K562 (cell line): ENCODE results near the gene RAB5A. TPM values are rescaled to one million over a fixed set of nuclear protein-coding genes. Genes with fewer than 3 reads are reported as not detected.

ENCODE experiments used
- ASH1L ChIP-seq: fragments of 450-650 bp; IDR thresholded peaks from 2 replicates; pipeline ENCODE4 v1.6.1; 2018; ENCODE audit warnings: borderline replicate concordance, mild to moderate bottlenecking, low read depth; ENCODE audit not compliant: partially characterized antibody
- ATF4 ChIP-seq: fragments of 450-650 bp; formaldehyde crosslinking; IDR thresholded peaks from 2 replicates; pipeline ENCODE4 v1.4.0; 2022; ENCODE audit warnings: mild to moderate bottlenecking, moderate library complexity
- C11orf30 ChIP-seq: fragments of 450-650 bp; IDR thresholded peaks from 2 replicates; pipeline ENCODE4 v1.6.1; 2016; ENCODE audit warnings: low read depth, mild to moderate bottlenecking
- DDX20 ChIP-seq: fragments of 450-650 bp; IDR thresholded peaks from 2 replicates; pipeline ENCODE4 v1.6.1; 2016; ENCODE audit warnings: missing genetic modification characterization, low read depth, mild to moderate bottlenecking, missing compliant biosample characterization, moderate library complexity
- DMBX1 ChIP-seq: fragments of 250-450 bp; sonication (Bioruptor Pico); IDR thresholded peaks from 2 replicates; pipeline ENCODE4 v1.8.0; 2022; ENCODE audit warnings: inconsistent platforms, mild to moderate bottlenecking, moderate library complexity, borderline replicate concordance
- EP300 ChIP-seq: IDR thresholded peaks from 2 replicates; pipeline ENCODE4 v1.6.1; 2012; ENCODE audit warnings: low read length, improper control_type of control experiment
- FOXA1 ChIP-seq: fragments of 450-650 bp; IDR thresholded peaks from 2 replicates; pipeline ENCODE4 v1.6.1; 2016; ENCODE audit warnings: mild to moderate bottlenecking, borderline replicate concordance
- HEY1 ChIP-seq: fragments of 250-450 bp; sonication (Bioruptor Pico); IDR thresholded peaks from 2 replicates; pipeline ENCODE4 v1.5.0; 2020; ENCODE audit warnings: mild to moderate bottlenecking, moderate library complexity, borderline replicate concordance
- SMAD3 ChIP-seq: fragments of 450-650 bp; formaldehyde crosslinking; conservative IDR thresholded peaks from 2 replicates; pipeline ENCODE4 v1.4.0; 2020; ENCODE audit warnings: mild to moderate bottlenecking
- SP1 ChIP-seq: sonication (generic); formaldehyde crosslinking; IDR thresholded peaks from 2 replicates; pipeline ENCODE4 v1.8.1; 2022; ENCODE audit warnings: mild to moderate bottlenecking, missing genetic modification reagents
- STAT6 ChIP-seq: sonication (generic); formaldehyde crosslinking; IDR thresholded peaks from 2 replicates; pipeline ENCODE4 v1.8.1; 2023; ENCODE audit warnings: mild to moderate bottlenecking, missing genetic modification reagents
- TCF15 ChIP-seq: fragments of 250-450 bp; sonication (Bioruptor Pico); IDR thresholded peaks from 2 replicates; pipeline ENCODE4 v1.8.0; 2022; ENCODE audit warnings: moderate library complexity, mild to moderate bottlenecking, inconsistent platforms
- TRIM25 ChIP-seq: fragments of 450-650 bp; IDR thresholded peaks from 2 replicates; pipeline ENCODE4 v1.7.0; 2016; ENCODE audit warnings: borderline replicate concordance
- ZBTB2 ChIP-seq: fragments of 450-650 bp; IDR thresholded peaks from 2 replicates; pipeline ENCODE4 v1.6.1; 2016; ENCODE audit warnings: antibody characterized with exemption
- ZC3H8 ChIP-seq: fragments of 450-650 bp; IDR thresholded peaks from 2 replicates; pipeline ENCODE4 v1.6.1; 2017
- ZNF311 ChIP-seq: fragments of 250-450 bp; sonication (Bioruptor Pico); IDR thresholded peaks from 2 replicates; pipeline ENCODE4 v1.4.0; 2020; ENCODE audit warnings: mild to moderate bottlenecking, moderate library complexity
- ZNF449 ChIP-seq: fragments of 250-450 bp; sonication (Bioruptor Pico); IDR thresholded peaks from 2 replicates; pipeline ENCODE4 v1.8.0; 2022; ENCODE audit warnings: moderate library complexity, mild to moderate bottlenecking, inconsistent platforms
- ZNF707 ChIP-seq: fragments of 250-450 bp; sonication (Bioruptor Pico); conservative IDR thresholded peaks from 2 replicates; pipeline ENCODE4 v1.8.0; 2022; ENCODE audit warnings: inconsistent platforms, mild to moderate bottlenecking, moderate library complexity
- ZNF717 ChIP-seq: fragments of 250-450 bp; sonication (Bioruptor Pico); IDR thresholded peaks from 2 replicates; pipeline ENCODE4 v1.5.0; 2021
- polyA plus RNA-seq, 8 experiments: library from polyadenylated mRNA; depleted of rRNA in 4 of 8; stranded (reverse) in 5 of 8; unstranded in 3 of 8; fragments of >200 nt; fragmentation: Nextera tagmentation in 2 of 8; fragmentation: Illumina TruSeq in 1 of 8; extraction: Ambion mirVana in 2 of 8; extraction: Trizol in 1 of 8; gene quantifications; 2 replicates each; pipeline versions ENCODE4 v1.2.1 to v1.2.3, GENCODE V29; 2011 to 2014; ENCODE audit warnings: inconsistent platforms in 1 of 8, missing spikeins in 1 of 8
- total RNA-seq, 7 experiments: library from RNA; depleted of rRNA in 6 of 7; stranded (reverse); fragments of >200 nt in 6 of 7; fragmentation: Illumina TruSeq in 2 of 7; extraction: Trizol in 2 of 7; gene quantifications; 2 replicates each; pipeline versions ENCODE4 v1.2.1 to v1.2.3, GENCODE V29; 2011 to 2021; ENCODE audit warnings: low replicate concordance in 1 of 7

Gene RAB5A
- total and polyA plus RNA-seq, 9 of the 15 experiments (the other 6 are each of a cell fraction or from before 2014, with no cell fraction given), result 28.3 to 64.2 (median 49.0) TPM

- TF ChIP-seq TCF15 (CRISPR knock-in tag), result no peak
- TF ChIP-seq ZNF449, result 0 out of 2 replicates have a peak, but pooled peaks have one; percentile 40
- TF ChIP-seq ZBTB2, result no peak
- TF ChIP-seq ATF4 (CRISPR knock-in tag), result no peak
- no peak for TF ChIP-seq FOXA1
- no peak for TF ChIP-seq HEY1
- TF ChIP-seq ZC3H8, result no peak
- no peak for TF ChIP-seq DDX20 (tag)
- TF ChIP-seq SMAD3 (CRISPR knock-in tag), result no peak
- no peak for TF ChIP-seq ZNF707 (CRISPR knock-in tag)
- TF ChIP-seq STAT6 (CRISPR knock-in tag), result no peak
- 0 out of 2 replicates have a peak, but pooled peaks have one; percentile 54 for TF ChIP-seq DMBX1 (CRISPR knock-in tag)
- TF ChIP-seq EP300, result no peak
- TF ChIP-seq ZNF311, result no peak
- TF ChIP-seq TRIM25, result no peak
- TF ChIP-seq C11orf30, result no peak
- TF ChIP-seq ZNF717 (CRISPR knock-in tag), result no peak
- peak; percentile 39 for TF ChIP-seq ASH1L
- TF ChIP-seq SP1 (CRISPR knock-in tag), result no peak
Measured at GRCh38 chr3:20023623-20024405, 76.9 kb downstream of the RAB5A start (continued).
